ENCODE results near the gene TMEM271.

Gene TMEM271

DNA sequence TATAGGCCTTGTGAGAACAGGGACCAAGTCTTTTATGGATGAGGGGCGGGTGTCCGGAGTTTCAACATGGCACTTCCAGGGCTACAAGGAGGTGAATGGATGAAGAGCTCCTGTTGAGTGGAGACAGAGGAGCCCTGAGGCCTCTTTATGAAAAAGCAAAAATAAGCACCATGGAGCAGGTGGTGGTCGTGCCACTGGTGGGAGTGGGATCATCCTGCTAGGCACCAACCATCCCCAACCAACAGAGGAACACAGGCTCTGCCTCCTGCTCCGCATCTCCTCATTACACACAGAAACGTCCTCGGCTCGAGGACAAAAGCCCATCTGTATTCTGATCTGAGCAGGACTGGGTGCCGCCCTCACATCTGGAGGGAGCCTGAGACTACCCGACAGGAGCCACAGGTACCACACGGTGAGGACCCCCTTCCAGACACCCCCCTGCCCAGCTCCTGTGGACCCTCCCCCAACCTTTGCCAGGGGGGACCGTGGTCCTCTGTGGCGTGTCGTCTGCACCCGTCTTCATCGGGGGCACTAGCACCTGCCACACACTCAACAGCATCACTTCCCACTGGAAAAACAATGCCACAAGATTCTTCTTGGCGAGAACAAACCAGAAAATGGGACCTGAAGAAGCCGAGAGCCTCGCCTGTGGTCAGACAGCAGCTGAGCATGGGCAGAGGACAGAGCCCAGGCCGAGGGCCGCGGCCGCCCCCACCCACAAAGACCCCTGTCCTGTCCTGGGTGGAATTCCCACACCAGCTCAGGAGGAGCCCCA lies 45.4 kb upstream of the TMEM271 start:
- H3K27ac ChIP-seq: no peak overlapping the region
- no peak for TF ChIP-seq CTCF (conservative IDR thresholded peaks at IDR 0.05)

DNA sequence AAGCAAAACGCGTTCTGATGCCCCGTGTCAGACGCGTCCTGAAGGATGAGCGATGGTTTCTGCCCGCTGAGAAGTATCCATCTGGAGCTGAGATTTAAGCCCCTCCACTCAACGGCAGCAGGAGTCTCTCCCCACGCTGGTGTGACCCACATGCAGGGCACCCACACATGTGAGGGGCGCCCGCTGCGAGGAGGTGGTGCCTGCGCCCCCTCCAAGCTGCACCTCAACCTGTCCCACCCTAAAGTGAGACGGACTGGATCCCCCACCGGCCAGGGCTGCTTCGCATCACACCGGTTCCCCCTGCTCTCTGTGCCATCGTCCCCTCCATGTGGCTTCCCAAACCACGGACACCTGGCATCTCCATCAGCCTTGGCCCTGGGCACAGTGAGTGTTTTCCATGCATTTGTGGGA lies 44.8 kb upstream of the TMEM271 start:
- TF ChIP-seq CTCF (conservative IDR thresholded peaks at IDR 0.05): no peak
- H3K27ac ChIP-seq: no peak overlapping the region

- TF ChIP-seq CTCF (conservative IDR thresholded peaks at IDR 0.05): no peak
- H3K27ac ChIP-seq: no peak overlapping the region
Observed at GRCh38 chr4:620201-620600, 44.1 kb upstream of the TMEM271 start.

DNA sequence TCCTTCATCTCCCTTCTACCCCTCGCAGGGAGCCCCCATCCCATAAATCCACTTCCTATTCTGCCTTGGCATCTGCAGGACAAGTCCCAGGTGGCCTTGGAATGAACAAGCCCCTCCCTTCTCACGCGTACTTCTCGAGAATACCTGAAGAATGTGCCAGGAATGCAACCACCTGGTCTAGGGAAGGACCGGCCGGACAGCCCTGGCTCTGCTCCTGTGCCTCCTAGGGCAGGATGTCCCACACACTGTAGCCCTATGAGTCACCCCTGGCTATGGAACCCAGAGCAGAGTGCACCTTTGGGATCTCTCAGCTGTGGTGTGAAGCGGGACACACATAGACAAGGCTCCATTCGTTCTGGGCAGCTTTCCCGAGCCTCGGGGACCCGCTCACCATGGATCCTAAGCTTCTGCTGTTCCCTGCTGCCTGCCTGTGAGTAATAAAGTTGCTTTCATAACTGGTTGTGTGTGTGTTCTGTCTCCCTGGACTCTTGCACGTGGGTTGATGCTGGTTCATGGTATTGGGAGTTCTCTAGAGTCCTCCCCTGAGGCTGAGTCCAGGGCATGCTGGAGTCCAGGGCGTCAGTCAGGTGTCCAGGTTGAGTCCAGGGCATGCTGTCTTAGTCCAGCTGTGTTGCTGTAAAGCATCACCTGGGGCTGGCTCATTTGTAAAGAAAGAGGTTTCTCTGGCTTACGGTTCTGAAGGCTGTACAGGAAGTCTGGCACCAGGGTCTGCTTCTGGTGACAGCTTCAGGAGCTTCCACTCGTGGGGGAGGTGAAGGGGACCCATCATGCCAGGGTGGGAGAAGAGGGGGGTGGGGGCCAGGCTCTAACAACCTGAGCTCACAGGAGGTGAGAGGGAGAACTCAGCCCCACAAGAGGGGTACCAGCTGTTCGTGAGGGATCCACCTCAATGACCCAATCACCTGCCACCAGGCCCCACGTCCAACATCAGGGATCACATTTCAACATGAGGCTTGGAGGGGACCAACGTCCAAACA lies 41.8 kb upstream of the TMEM271 start:
- no peak for TF ChIP-seq CTCF (conservative IDR thresholded peaks at IDR 0.05)
- H3K27ac ChIP-seq: no peak overlapping the region

DNA sequence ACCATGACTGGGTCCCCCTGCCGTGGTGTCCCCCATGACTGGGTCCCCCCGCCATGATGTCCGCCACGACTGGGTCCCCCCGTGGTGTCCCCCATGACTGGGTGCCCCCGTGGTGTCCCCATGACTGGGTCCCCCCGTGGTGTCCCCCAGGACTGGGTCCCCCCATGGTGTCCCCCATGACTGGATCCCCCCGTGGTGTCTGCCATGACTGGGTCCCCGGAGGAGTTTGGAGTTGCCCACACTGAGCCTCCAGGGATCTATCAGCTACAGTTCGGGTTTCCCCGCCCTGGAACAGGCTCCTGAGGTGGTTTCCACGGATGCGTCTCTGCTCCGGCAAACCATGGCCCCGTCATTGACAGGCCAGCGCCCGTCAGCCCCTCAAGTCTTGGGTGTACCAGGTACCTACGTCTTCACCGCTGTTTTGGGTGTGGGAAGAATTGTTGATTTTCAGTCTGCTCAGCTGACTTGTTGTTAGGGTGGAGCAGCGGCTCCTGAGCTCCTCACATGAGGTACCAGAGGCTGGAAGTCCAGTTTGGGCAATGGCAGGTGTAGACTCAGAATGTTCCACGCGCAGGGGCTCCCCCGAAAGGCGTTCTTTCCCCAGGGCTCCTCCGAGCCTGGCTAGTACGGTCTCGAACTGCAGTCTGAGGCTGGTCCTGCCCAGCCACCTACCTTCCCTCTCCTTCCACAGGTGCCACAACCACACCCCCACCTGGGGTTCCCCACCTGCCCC lies 41.0 kb upstream of the TMEM271 start:
- H3K27ac ChIP-seq: no peak overlapping the region
- TF ChIP-seq CTCF (conservative IDR thresholded peaks at IDR 0.05): no peak

DNA sequence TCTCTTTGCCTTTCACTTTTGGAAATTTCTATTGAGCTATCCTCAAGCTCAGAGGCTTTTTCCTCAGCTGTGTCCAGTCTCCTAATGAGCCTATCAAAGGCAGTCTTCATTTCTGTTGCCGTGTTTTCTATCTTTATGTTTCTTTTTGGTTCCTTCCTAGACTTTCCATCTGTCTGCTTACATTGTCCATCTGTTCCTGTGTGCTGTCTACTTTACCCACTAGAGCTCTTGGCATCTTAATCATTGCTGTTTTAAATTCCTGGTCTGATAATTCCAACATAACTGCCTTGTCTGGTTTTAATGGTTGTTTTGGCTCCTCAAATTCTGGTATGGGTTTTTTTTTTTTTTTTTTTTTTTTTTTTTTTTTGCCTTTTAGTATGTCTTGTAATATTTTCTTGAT lies 40.0 kb upstream of the TMEM271 start:
- TF ChIP-seq CTCF (conservative IDR thresholded peaks at IDR 0.05): no peak
- H3K27ac ChIP-seq: no peak overlapping the region

GRCh38 chr4:613126-613525 lies 37.0 kb upstream of the TMEM271 start:
- TF ChIP-seq CTCF (conservative IDR thresholded peaks at IDR 0.05): no peak
- no peak overlapping the region for H3K27ac ChIP-seq

Data from VCaP (cell line).